GM21360 (cell line): ENCODE measurements around the gene LRMDA.

Experiments used
- ATAC-seq: cut with Tn5 transposase; IDR thresholded peaks from one replicate; pipeline ENCODE4 v1.9.1; 2021; ENCODE audit warnings: mild to moderate bottlenecking, moderate library complexity; ENCODE audit not compliant: unreplicated experiment

LRMDA gene

DNA sequence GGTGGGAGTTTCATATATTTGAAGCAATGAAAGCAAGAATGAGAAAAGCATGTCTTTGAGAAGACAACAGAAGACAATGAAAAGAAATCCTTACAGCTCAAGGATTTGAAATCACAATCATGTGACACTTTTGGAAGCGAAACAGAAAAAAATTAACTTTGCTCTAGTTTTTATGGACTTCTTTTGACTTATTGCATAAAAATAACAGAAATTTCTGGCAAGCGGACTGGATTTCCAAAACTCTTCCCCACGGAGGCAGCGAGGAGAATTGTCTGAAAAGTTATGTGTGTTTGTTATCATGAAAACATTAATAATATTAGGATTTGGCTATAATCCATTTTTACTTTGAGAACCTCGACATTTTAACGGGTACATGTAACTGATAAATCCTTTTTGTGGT, 223.3 kb downstream of the LRMDA start:
- ATAC-seq, result no peak

DNA sequence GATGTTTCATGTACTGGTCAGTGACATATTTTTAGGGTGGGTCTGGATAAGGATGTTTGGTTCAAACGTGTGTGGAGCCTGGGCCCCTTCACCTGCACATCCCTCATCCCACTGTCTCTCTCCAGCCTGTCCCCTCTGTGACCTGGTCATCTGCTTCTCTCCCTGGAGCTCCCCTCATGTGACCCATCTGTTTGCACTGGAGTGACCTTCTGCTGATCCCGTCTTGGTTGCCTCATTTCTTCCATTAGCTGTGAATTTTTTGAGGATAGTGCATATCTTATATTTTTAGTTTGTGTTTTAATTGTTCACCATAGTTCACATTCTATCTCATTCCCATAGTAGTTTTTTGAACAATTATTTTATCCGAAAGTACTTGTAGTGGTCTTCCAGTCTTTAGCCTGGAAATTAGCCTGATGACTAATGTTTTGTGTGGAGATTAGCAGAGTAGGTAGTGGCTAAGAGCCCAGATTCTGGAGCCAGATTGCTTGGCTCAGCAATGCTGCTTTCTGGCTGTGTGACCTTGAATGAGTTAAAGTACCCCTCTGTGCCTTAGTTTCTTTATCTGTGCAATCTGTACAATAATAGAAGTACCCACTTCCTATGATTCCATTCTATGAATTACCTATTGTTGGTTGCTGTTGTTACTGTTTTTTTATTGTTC, 224.5 kb downstream of the LRMDA start:
- no peak for ATAC-seq

DNA sequence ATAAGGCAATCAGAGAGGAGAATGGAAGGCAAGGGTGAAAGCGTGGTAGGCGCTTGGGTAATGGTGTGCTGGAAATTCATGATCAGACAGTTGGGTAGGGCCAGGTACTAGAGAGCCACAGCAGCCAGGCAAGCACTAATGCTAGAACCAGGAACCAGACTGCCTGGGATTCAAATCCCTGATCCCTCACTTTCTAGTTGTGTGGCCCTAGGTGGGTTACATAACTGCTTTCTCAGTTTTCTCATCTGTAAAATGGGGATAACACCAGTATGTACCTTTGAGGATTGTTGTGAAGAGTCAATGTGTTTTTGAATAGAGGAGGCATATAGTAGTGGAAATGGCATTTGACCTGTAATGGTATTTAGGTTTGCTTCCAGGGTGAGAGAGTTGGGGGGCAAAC, 225.9 kb downstream of the LRMDA start:
- ATAC-seq, result no peak

DNA sequence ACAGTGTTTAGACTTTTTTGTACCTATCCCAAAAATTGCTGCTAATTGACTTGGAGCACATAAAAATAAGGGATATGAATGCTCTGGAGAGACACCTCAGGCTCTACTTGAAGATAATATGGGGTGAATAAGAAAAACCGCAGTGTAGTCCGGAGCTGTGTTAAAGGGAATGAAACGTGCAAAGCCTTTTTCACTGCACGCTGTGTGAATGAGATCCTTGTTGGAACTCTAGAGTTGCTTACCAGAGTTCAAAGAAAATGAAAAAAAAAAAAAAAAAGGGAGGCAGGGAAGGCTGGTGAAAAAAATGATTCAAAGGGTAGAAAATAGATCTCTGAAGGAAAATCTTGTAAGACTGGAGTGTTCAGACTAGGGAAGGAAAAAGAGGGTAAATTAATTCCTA, 226.6 kb downstream of the LRMDA start:
- no peak for ATAC-seq

DNA sequence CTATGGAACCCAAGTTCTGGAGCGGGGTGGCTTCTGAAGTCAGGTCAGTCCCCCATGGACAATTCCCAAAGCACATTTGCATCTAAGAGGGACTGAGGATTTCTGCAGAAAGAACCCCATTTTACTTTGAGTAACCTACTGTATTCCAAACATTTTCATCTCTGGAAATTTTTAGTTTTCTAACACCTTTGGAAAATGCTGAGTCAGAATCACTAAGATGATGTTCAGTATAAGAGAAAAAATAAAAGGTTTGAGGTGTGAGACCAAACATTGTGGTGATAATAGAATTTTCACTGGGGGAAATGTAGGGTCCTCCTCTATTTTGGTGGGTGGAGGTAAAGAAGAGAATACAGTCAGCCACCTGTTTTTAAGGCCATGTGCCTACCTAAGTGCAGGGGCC, 227.1 kb downstream of the LRMDA start:
- ATAC-seq, result no peak

DNA sequence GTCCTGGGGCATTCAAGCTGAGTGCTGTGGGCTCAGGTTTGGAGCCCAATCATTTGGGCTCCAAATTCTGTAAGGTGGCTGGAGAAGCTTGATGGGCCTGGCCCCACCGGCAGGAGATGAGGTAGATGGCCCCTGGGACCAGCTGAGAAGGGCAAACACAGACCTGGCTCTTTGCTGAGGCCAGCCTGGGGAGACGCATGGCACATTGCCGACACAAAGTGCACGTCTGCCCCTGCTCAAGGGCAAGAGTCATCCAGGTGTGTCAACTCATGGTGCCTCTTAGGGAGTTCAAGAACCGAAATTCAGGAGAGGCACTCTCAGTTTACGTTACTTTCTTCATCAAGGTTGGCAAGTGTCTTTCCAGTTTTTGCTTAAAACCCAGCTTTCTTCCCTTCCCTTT, 227.5 kb downstream of the LRMDA start:
- ATAC-seq, result no peak

DNA sequence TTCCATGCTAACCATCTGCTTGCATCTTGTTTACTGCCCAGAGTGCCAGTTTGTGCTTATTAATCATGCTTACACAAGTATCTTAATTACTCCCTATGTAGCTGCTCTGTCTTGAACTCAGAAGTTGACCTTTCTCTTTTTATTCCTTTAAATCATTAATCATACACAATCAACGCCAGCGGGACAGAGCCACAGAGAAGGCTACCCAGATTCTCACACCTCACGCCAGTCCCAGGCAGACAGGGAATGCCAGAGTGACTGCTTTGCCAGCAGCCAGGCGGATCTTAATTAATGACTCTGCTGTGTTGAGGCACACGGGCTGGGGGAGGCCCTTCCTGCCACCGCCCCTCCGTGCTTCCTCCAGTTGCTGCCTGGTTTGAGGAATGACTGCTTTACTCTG, 229.4 kb downstream of the LRMDA start:
- ATAC-seq, result no peak

DNA sequence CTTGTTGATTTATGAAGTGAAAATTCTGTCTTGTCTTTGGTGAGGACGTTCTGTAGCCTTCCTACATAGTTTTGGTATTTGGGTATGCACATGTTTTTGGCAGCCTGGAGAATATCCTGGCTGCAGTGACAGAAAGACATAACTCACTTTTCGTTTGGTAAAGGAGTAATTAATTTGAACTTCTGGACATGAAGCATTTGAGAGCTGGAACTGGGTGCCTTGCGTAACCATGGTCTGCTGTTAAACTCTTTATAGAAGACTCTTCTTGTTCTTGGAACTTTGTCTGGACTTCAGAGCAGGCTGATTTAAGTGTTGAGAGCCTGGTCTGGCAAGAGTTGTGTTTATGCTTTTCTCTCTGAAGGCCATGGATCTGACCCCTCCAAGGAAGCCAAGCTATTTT, 231.3 kb downstream of the LRMDA start:
- ATAC-seq, result no peak

DNA sequence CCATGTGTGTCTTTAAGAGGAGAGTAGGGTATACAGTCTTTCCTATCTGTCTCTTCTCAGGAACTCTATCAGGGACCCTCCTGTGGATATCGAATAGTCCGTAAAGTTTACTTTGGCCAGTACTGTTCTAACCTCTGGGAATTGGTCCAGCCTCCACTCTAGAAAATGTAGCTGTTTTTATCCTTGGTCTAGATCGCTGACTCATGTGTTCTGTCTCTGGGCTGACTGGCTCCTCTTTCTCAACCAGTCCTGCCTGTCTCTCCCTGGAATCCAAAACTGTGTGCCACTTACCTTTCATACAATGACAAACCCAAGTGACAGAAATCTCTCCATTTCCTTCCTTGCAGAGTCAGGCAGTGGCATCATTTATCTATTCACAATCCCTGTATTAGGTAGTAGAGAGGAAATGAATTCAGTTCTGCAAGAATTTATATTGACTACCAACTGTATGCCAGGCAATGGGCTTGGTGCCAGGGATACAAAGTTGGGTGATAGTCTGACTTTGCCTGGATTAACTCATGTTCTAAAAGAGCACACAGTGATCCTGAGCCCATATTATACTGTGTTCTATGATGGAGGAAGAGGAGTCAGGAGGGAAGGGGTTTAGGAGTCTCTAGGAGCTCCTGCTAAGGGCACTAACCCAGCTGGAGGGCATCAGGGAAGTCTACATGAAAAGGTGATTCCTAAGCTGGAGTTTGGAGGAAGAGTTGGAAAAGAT, 232.7 kb downstream of the LRMDA start:
- ATAC-seq, result no peak

DNA sequence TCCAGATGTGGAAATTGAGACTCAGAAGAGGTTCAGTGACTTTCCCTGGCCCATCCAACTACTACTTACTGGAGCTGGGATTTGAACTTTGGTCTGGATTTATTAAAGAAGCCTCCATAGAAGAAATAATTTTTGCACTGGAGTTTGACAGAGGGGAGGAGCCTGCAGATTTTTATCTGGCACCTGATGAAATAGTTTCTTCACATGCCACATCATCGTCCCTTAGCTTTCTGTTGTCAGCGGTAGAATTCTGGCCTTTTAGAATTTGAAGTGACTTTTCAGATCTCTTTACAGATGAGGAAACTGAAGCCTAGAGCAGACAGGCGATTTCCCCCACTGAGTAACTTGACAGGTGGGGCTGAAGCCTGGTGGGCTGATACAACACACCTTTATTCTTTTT, 233.5 kb downstream of the LRMDA start:
- ATAC-seq, result no peak

DNA sequence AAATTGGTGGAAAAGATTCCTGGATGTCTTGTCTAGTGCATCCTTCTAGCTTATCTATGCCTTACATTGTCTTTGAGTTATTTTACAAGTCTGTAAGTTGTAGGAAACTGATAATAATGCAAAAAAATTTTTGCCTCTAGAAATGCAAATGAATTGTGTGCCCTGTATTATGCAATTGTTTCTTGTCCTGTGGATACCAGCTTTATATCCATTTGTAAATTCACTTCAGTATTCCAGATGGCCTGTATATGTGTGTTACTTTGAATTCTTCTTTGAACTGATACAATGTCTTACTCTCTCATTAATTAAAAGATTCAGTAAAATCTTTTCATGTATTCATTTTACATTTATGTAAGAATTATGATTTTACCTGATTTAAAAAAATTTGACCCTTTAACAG, 234.3 kb downstream of the LRMDA start:
- no peak for ATAC-seq

DNA sequence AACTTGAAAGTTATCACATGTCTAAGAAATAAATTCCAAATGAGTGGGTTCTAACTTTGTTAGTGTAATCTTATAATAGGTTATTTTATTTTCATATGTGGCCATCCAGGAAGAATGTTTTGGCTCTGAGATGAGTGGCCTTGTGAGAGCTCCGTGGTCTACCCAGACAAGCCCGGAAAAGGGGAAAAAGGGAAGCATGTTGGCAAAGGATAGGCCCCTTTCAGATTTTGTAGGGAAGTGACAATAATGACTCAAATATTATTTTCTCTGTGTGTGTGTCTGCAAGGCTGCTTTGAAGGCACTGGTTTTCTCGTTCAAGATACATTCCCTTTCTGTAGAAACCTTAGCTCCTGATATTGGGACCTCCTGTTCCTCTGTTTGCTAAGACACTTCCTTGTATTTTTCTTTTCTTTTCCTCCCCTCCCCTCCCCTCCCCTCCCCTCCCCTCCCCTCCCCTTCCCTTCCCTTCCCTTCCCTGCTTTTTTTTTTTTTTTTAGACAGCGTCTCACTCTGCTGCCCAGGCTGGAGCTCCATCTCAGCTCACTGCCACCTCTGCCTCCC, 240.8 kb downstream of the LRMDA start:
- ATAC-seq, result no peak

DNA sequence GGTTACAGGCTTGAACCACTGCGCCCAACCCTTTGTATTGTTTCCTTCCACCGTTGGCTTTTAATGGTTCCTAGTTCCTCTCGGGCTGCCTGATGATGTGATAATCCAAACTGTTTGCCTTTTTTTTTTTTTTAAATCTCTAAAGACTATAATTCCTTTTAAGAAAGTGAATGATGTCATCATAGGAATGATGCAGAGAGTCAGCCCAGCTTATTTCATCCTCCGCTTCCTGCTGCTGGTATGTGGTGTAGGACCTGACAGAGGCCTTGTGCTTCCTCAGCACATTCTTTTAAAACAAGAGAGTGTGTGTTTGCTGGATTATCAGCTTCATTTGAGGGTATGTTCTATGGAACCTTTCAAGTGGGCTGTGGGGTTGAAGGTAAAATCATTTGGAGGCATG, 241.4 kb downstream of the LRMDA start:
- ATAC-seq, result no peak

DNA sequence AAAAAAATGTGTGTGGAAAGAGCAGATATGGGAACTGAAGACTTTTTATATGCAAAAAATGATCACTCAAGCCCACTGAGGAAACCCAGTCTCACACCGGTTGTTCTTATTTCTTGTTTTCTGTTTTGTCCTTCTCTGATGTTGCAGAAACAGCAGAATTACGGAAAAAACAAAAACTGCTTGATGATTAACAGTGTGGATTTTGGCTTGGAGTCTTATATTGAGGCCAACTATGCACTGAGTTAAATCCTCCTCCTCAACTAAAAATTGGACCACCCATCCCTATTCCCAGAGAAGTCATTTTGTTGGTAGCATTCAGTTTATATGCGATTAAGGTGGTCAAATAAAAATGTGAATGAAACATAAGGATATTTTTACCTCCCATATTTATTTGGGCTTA, 246.1 kb downstream of the LRMDA start:
- ATAC-seq, result no peak

DNA sequence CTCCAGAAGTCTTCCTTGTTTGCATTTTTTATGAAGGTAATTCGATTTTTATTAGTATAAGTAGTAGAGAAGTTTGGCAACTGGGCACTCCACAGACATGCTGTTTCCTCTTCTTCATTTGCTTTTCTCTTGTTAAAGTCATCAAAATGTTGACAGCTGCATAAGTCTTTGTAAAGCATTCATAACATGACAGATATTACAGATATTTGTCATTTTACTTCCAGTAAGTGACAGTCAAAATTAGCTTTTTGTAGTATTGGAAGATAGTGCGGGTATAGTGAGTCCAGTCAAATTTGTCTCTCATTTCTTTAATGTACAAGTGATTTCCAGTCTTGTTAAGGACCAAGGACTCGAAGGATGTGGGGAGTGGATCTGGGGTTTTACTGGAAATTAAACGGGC, 247.1 kb downstream of the LRMDA start:
- no peak for ATAC-seq

DNA sequence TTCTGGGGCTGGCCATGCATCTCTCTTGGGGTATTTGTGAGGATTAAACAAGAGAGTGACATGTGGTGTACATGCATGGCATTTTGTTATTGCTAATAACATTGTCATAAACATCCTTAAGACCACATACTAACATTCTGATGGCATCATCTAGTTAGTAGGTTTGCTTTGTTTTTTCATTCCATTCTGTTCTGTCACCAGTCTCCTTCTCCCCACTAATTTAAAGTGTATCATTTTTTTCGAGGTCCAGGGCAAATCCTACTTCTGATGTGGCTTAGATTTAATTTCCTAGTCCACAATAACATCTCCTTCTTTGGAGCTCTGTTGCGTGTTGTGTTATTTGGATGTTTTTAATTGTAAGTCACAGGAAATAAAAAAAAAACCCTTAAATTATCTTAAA, 248.1 kb downstream of the LRMDA start:
- no peak for ATAC-seq

DNA sequence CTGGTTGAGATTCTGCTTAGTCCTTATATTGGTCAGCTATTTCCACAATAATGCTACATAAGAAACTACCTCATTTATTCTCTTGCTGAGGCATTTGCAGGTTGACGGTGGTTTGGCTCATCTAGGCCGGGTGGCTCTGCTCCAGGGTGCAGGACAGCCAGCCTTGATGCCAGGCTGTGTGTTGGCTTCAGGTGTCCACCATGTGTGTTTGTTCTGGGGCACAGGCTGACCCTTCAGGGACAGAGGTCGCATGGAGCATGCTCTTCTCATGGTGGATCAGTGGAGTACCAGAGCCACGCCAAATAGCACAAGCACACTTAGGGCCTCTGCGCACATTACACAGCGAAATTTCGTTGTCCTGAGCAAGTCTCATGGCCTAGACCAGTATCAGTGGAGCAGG, 249.9 kb downstream of the LRMDA start:
- ATAC-seq, result no peak

DNA sequence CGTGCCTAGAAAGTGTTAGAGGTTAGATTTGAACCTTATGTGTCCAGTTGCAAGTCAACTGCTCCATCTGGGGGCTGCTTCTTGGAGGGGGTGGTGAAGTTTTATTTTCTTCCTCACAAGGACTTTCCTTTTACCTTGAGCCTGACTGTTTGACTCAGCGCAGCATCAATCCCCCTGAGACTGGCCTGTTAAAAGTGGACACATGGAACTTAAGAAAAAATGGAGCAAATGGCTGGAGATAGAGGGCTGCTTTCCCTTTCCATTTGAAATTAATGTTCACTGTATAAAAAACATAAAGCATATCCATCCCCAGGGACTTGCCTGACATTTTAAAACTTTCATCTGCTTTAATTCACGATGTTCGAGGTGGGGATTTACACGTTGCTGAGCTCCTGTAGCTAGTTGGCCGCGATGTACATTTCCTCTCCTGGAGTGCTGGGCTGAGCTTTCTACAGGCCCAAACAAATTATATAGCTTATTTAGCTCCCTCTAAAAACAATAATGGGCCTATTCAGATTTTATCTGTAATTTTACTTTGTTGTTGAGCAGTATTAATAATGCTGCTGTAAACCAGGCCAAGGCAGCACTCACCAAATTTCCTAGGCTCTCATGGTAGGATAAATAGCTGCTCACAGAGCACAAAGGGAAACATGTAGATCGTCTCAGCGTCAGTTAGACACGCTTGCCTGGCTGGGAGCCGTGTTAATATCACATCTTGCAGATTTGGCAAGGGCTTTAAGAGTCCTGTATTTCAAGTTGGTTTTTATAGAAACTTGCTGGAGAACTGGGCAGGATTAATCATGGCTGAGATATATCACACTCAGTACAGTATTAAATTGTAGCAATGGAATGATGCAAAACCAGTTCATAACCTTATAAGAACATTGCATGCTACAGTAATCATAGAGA, 251.5 kb downstream of the LRMDA start:
- ATAC-seq, result no peak

DNA sequence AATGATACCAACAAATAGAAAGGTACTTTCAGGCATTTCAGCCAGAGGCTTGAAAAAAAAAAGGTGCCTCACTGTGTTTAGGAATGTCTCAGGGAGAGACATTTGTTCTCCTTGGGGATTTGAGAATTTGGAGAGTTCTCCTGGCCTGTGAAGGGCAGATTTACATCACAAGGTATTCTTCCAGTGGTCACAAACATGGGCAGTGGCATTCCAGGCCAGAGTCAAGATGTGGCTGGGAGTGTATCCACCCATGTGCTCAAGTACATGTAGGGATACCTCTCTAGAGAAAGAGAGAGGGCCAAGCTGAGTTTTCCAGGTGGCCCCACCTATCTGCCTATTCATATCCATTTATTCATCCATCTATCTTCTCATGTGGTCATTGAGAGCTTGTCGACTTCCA, 253.8 kb downstream of the LRMDA start:
- no peak for ATAC-seq

DNA sequence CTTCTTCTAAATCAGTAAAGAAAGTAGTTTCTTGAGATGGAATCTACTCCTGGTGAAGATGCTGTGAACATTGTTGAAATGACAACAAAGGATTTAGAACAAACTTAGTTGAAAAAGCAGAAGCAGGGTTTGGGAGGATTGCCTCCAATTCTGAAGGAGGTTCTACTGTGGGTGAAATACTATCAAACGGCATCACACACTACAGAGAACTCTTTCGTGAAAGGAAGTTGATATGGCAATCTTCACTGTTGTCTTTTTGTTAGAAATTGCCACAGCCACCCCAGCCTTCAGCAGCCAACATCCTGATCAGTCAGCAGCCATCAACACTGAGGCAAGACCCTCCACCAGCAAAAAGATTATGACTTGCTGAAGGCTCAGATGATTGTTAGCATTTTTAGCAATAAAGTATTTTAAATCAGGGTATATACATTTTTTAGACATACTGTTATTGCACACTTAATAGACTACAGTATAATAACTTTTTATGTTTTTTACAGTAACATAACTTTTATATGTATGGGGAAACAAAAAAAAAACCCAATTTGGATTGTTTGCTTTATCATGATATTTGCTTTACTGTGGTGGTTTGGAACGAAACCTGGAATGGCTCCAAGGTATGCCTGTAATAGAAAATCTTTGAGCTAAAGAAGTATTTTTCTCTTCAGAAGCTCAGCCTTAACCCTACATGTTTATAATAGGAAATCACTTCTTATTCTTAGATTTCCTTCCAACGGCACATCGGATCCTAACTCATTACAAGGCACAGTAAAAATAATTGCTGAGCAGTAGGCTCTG, 257.3 kb downstream of the LRMDA start:
- ATAC-seq, result no peak

DNA sequence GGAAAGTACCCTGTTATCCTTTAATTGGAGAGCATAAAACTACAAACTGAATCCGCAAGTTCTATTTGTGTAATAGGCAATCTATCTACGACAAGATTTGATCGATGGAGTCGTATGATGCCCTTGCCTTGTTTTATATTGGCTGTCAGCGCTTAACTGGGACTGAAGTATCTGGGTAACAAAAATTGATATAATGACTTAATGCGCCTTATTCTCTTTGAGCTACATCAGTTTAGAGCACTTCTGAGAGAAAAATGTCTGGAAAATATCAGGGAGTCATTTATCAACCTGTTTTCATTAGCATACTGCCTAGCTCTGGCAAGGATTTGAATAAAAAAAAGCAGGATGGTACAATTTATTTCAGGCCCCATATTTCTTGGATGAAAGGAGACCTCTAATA, 262.1 kb downstream of the LRMDA start:
- no peak for ATAC-seq
